ENCODE measurements around the gene KCNAB1. TPM values are rescaled to one million over a fixed set of nuclear protein-coding genes. Genes with fewer than 3 reads are reported as not detected.

Gene KCNAB1
- total RNA-seq, 1 experiment from 2014 or later: not detected

- TF ChIP-seq, protein P1, sequence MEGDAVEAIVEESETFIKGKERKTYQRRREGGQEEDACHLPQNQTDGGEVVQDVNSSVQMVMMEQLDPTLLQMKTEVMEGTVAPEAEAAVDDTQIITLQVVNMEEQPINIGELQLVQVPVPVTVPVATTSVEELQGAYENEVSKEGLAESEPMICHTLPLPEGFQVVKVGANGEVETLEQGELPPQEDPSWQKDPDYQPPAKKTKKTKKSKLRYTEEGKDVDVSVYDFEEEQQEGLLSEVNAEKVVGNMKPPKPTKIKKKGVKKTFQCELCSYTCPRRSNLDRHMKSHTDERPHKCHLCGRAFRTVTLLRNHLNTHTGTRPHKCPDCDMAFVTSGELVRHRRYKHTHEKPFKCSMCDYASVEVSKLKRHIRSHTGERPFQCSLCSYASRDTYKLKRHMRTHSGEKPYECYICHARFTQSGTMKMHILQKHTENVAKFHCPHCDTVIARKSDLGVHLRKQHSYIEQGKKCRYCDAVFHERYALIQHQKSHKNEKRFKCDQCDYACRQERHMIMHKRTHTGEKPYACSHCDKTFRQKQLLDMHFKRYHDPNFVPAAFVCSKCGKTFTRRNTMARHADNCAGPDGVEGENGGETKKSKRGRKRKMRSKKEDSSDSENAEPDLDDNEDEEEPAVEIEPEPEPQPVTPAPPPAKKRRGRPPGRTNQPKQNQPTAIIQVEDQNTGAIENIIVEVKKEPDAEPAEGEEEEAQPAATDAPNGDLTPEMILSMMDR (conservative IDR thresholded peaks at IDR 0.05; ENCODE audit: low read depth, low read length): no peak
- TF ChIP-seq EZH2 (IDR thresholded peaks at IDR 0.05; ENCODE audit: low read length, unreplicated experiment) (no peak), EZH2phosphoT487 (IDR thresholded peaks at IDR 0.05; ENCODE audit: borderline replicate concordance, low read length) (no peak)
- H3K9me2 ChIP-seq (replicated peaks; ENCODE audit: low read length): no peaks in the 10 kb centered on the region
- no peak for DNase-seq
- CTCF ChIA-PET: no interaction called here
- H3K9ac ChIP-seq (ENCODE audit: low read length): no peak overlapping the region
- no peaks in the 10 kb centered on the region for H3K79me2 ChIP-seq (ENCODE audit: low read length)
- POLR2A ChIA-PET (ENCODE audit: unreplicated experiment): no interaction called here
- H3K9me3 ChIP-seq (ENCODE audit: low read length): no peaks in the 10 kb centered on the region
- ATAC-seq: no peak
- H2AFZ ChIP-seq (ENCODE audit: low read length): no peak overlapping the region
- intact Hi-C loops (cut with micrococcal nuclease): no loop called here
- H3K36me3 ChIP-seq (ENCODE audit: low read depth, low read length): no peaks in the 10 kb centered on the region
- H4K20me1 ChIP-seq (ENCODE audit: low read length): no peaks in the 10 kb centered on the region
- H3F3A ChIP-seq (ENCODE audit: low read length, unreplicated experiment): no peaks in the 10 kb centered on the region
- H3K4me2 ChIP-seq (ENCODE audit: low read length): no peak overlapping the region
- peaks cover 51% of the 10 kb centered on the region for H3K27me3 ChIP-seq (ENCODE audit: low read length)
- BruUV-seq (replicated peaks): no TSS peak
- H3K4me3 ChIP-seq (ENCODE audit: low read length): no peak overlapping the region
- H3K27ac ChIP-seq (ENCODE audit: low read length): no peak overlapping the region
- no peaks in the 10 kb centered on the region for H3K4me1 ChIP-seq (ENCODE audit: insufficient read depth, low read length)
These were observed 18.0 kb upstream of the KCNAB1 start for GRCh38 chr3:156102267-156102931.

DNA sequence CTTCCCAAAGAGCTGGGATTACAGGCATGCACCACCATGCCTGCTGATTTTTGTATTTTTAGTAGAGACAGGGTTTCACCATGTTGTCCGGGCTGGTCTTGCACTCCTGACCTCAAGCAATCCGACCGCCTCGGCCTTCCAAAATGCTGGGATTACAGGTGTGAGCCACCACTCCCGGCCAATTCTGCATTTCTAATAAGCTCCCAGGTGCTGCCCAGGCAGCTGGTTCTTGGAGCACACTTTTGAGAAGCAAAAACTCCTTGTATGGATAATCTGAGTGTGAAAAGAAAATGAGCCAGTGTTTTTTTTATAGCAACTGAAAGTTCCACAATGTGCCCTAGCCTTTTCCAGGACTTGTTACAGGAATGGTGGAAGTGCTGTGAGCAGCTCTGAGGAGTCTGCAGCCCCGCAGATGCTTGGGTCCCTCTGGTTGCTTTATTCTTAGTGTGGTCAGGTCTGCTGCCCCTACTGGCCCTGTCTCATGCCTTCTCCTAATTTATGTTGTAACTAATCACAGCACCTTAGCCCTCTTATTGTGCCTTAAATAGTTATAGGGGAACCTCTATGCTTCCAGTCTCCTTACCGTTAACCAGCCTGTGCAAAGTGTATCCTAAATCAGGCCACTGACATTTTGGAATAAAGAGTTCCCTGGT is 13.5 kb upstream of the KCNAB1 start:
- no TSS peak for BruUV-seq (replicated peaks)

More for the DNA sequence above, 13.5 kb upstream of the KCNAB1 start:
- H3K9me2 ChIP-seq (replicated peaks; ENCODE audit: low read length): no peaks in the 10 kb centered on the region
- no peaks in the 10 kb centered on the region for H3K4me1 ChIP-seq (ENCODE audit: insufficient read depth, low read length)
- intact Hi-C loops (cut with micrococcal nuclease): no loop called here
- no peak for DNase-seq
- no peaks in the 10 kb centered on the region for H3K36me3 ChIP-seq (ENCODE audit: low read depth, low read length)
- H3K79me2 ChIP-seq (ENCODE audit: low read length): no peaks in the 10 kb centered on the region
- no peak for TF ChIP-seq EZH2phosphoT487 (IDR thresholded peaks at IDR 0.05; ENCODE audit: borderline replicate concordance, low read length)
- TF ChIP-seq, protein P1 (conservative IDR thresholded peaks at IDR 0.05; ENCODE audit: low read depth, low read length): peak; percentile 37; the same call in 1 of the 2 replicates
- no peak overlapping the region for H2AFZ ChIP-seq (ENCODE audit: low read length)
- ChIA-PET CTCF (no interaction called here), POLR2A (ENCODE audit: unreplicated experiment) (interaction anchor here (0.6 kb wide), 1 partner anchor 25 kb away, joined by 3 read pairs; no protein-coding TSS in a partner anchor)
- no peak overlapping the region for H3K9ac ChIP-seq (ENCODE audit: low read length)
- H3K4me3 ChIP-seq (ENCODE audit: low read length): no peak overlapping the region
- H3K27me3 ChIP-seq (ENCODE audit: low read length): peaks cover 61% of the 10 kb centered on the region
- no peak overlapping the region for H3K27ac ChIP-seq (ENCODE audit: low read length)
- no peak overlapping the region for H3K4me2 ChIP-seq (ENCODE audit: low read length)
- ATAC-seq: peak; percentile 68
- no peaks in the 10 kb centered on the region for H3K9me3 ChIP-seq (ENCODE audit: low read length)
- no peaks in the 10 kb centered on the region for H4K20me1 ChIP-seq (ENCODE audit: low read length)
- H3F3A ChIP-seq (ENCODE audit: low read length, unreplicated experiment): no peaks in the 10 kb centered on the region

Data from PC-3 (cell line).